ENCODE measurements around the gene STARD13.

GRCh38 chr13:33087091-33087490 is 198.5 kb downstream of the STARD13 start:
- TF ChIP-seq YY1 (IDR thresholded peaks at IDR 0.05; ENCODE audit: insufficient read depth, insufficient read length) (no peak), ZNF274 (IDR thresholded peaks at IDR 0.05; ENCODE audit: low read depth, low read length) (no peak), SUZ12 (IDR thresholded peaks at IDR 0.05; ENCODE audit: extremely low read depth, insufficient read depth, insufficient read length) (no peak)

Measured in NT2/D1 (cell line).